Cardiac fibroblast (primary cell): ENCODE data around the gene TMEM100.

ENCODE experiments used
- DNase-seq, 2 donors: peaks; one replicate each; pipeline versions ENCODE4 v3.0.0 to v3.0.0-alpha.2; 2010; ENCODE audit warnings: low read depth in 2 of 2
- H3K4me3 ChIP-seq, 2 donors: replicated peaks in 1 of 2; 1 replicate in 1 of 2; 2 replicates in 1 of 2; pipeline ENCODE4 v1.5.1; 2011; ENCODE audit warnings: low read depth in 2 of 2, low read length in 2 of 2, mild to moderate bottlenecking in 2 of 2, moderate library complexity in 1 of 2
- TF ChIP-seq, protein P1 (sequence below): IDR thresholded peaks from one replicate; pipeline ENCODE4 v1.5.1; 2011; ENCODE audit warnings: low read depth, mild to moderate bottlenecking, low read length, inconsistent platforms

Gene TMEM100

DNA sequence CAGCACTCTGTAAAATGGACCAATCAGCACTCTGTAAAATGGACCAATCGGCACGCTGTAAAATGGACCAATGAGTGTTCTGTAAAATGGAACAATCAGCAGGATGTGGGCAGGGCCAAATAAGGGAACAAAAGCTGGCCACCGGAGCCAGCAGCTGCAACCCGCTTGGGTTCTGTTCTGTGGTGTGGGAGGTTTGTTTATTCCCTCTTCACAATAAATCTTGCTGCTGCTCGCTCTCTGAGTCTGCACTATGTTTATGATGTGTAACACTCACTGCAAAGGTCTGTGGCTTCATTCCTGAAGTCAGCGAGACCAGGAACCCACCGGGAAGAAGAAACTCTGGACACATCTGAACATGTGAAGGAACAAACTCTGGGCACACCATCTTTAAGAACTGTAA, 20.5 kb downstream of the TMEM100 start:
- H3K4me3 ChIP-seq = no peak overlapping the region
- no peak for DNase-seq
- TF ChIP-seq, protein P1, sequence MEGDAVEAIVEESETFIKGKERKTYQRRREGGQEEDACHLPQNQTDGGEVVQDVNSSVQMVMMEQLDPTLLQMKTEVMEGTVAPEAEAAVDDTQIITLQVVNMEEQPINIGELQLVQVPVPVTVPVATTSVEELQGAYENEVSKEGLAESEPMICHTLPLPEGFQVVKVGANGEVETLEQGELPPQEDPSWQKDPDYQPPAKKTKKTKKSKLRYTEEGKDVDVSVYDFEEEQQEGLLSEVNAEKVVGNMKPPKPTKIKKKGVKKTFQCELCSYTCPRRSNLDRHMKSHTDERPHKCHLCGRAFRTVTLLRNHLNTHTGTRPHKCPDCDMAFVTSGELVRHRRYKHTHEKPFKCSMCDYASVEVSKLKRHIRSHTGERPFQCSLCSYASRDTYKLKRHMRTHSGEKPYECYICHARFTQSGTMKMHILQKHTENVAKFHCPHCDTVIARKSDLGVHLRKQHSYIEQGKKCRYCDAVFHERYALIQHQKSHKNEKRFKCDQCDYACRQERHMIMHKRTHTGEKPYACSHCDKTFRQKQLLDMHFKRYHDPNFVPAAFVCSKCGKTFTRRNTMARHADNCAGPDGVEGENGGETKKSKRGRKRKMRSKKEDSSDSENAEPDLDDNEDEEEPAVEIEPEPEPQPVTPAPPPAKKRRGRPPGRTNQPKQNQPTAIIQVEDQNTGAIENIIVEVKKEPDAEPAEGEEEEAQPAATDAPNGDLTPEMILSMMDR = no peak

DNA sequence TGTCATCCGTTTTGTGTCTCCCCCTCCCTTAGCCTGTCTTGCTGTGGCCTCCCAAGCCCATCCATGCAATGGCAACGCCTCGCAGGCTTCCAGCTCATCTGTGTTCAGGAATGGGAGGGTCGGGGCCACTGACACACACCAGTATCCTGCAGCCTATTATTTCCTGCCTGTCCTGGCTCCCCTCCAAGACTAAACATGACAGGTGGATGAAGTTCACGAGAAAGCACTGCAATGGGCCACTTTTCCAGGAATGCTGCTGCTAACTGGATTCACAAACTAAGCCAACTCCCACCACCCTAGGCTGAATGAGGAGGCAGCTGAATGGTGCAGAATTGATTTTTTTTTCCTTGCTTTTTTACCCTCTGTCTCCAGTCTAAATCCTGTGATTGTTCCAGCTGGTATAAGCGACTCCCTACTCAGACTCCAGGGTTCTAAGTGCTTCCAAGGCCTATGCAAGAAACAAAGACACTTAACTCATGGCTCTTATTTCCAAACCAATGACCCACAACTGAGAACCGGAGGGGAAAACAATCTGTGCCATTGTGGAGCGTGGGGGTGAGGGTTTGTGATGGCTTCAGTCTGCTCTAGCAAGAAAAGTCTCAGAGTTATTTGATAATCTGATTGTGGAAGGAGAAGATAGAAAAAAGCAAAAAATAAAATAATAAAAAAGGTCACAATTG, 23.3 kb downstream of the TMEM100 start:
- DNase-seq = no peak
- TF ChIP-seq, protein P1 = no peak
- no peak overlapping the region for H3K4me3 ChIP-seq

DNA sequence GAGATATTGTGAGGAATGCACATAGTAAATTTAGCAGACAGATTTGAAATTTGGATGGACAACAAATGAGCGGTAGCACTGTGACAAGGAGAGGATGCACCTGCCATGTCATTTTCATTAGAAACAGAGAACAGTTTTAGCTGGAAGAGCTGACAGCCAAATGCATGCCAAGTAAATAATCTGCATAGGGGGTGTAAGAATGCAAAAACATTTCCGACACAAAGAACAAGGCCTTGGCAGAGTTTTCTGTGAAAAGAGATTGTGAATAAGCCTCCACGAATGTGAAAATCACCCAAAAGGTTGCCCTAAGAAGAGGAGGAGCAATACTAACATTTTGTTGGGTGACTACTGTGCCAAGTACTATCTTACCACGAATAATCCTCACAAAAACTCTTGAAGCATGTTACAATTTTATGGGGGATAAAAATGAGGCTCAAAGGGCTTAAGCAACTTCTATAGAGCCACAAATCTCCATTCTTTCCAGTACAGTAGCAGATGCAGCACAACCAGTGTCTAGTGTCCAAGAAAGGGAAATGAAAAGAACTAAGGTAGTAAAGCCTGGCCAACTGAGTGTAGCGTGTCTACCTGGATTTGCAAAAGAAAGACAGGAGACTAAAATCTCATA, 28.3 kb downstream of the TMEM100 start:
- no peak overlapping the region for H3K4me3 ChIP-seq
- DNase-seq = peak in 1 of 2 donors; percentile 18
- TF ChIP-seq, protein P1 = no peak

DNA sequence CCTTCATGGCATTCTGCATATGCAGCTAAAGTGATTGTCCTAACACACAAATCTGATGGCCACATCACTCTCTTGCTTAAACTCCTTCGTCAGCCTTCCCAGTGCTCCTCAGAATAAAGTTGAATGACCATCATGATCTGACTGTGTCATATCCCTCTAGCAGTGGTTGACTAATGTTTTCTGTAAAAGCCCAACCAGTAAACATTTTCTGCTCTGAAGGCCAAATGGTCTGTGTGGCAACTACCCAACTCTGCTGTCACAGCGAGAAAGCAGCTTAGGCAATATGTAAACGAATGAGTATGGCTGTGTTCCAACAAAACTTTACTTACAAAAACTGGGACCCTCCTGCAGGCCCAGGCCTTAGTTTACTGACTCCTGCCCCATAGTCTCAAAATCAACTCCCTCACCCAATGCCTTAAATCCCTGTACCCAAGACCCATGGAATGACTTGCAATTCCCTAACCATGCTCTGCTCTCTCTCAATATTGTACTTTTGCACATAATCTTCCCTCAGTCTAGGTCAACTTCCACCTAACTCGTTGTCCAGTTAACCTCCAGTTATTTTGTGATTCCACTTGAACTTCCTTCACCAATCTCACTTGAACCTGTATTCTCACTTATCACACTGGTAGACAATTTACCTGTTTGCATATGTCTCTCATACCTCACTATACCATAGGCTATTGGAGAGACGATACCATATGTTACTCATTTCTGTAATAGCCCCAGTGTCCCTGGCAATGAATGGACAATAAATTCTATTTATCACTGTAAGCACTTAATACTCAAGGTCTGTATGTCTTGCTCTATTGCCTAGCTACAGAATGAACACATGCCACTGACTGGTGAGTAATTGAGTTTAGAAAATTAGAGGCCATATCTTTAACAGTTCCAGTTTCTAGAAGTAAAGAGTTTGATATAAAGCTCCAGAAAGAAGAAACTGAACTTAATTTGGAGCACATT, 29.1 kb downstream of the TMEM100 start:
- H3K4me3 ChIP-seq = no peak overlapping the region
- DNase-seq = peak; percentile 61
- TF ChIP-seq, protein P1 = no peak

DNA sequence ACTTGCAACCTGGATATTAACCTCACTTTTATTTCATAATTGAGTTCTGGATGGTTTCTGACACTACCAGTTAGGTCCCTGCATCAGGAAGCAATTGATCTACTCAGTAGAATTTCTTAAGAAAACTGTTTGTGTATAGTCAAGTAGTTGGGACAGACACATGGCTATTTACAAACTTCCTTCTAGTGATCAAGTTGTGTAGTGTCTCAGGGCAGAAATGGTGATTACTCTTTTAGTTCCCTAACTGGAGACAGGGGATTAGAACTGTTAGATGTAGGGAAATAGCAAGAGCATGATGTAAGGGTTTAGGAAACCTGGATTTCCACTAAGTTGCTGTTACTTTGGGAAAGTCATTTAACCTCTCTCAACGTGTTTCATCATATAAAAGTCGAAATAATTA, 30.4 kb downstream of the TMEM100 start:
- TF ChIP-seq, protein P1 = no peak
- no peak for DNase-seq
- no peak overlapping the region for H3K4me3 ChIP-seq

DNA sequence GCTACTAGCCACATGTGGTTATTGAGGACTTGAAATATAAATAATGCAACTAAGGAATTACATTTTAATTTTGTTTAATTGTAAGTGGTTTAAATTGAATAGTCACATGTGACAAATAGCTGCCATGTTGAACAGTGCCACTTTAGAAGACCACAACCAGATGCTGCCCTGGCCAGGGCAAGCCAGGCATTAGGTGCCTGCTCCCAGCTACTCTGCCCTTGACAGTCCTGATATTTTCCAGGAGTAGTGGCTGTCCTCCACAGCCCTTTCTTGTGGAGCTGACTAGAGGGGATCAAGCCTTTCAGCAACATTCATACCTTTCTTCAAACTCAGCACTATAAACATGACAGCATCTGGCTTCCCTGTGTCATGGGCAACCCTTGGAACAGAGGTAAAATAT, 31.0 kb downstream of the TMEM100 start:
- DNase-seq = no peak
- no peak overlapping the region for H3K4me3 ChIP-seq
- TF ChIP-seq, protein P1 = no peak
